ENCODE results near the gene RERG.

Gene RERG

DNA sequence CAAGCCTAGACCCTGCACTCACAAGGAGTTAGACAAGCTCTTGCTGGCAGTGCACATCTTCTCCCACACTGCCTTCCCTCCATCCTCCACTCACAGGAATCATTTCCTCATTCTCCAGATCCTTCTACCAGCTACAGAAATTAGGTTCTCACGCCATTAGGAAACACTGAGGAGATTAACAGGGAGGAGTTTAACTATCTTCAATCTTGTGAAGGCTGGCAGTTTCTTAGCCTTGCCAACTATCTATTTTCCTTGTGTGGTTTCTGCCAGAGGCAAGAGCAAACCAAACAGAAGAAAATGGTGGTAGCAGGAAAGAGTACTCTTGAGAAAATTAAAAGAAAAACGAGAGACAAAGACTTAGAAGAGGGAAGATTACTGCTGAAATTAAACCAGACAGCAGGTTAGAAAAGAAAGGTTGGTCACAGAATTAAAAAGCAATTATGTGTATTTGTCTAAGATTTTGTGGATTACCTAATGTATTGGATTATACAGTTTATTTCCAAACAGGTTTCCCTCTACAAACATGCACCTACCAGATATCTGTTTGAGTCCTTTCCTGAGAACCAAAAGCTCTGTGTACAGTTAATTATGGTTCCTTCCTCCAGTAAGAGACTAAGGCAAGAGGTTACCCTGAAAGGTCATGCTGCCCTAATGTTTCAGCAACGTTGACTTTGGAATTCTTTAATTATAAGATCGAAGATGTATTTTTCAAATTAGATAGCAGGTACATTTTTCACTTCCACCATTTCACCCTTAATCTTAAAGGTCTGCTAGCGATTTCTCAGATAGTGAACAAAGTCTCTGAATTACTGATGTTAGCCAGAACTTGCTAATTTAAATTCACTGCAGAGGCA lies 5.0 kb downstream of the RERG start:
- DNase-seq, result no peak

DNA sequence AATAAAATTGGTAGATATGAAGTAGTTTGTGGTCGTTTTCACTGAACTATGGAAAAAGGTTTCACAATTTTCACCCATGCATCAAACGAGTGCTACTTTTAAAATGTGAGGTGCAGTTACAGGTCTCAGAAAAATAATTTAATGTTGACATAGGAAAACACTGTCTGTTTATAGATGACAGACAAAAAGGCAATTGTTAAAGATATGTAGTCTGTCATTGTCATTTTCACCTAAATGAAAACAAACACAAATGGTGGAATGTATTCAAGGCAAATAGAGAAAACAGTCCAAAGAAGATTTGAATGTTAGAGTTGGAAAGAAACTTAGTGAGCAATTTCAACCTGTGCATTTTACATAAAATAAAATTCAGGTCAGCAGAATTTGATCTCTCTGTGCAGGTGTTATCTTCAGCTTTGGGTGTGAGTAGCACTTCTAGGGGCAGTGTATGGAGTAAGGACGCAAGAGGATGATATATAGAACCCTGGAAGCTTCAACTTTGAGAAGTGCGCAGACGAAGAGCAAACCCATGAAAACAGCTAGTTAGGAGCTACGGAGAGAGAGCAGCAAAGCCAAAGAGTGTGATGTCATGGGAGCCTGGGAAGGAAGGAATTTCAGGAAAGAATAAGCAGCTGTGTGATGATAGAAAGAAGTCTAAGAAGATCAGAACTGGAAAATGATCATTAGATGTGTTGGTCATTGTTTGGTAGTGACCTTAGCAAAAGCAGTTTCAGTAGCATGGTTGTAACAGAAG lies 6.2 kb downstream of the RERG start:
- DNase-seq, result no peak

DNA sequence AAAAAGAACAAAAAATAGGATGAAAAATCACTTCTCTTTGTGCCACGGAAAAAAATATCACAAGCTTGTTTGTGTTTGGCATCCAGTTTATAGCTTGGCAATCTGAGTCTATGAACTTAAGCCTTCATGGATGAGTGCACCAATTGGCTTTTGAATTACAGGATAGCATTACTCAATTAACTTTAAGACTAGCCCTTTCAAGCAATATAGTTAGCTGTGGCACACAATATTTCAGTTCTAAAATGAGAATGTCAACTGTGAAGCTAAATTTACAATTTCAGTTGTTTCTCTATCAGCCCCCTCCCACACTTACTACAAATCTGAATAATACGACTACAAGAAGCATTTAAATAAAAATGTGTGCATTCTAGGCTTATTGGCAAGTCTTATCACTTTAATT lies 8.3 kb downstream of the RERG start:
- DNase-seq, result no peak

DNA sequence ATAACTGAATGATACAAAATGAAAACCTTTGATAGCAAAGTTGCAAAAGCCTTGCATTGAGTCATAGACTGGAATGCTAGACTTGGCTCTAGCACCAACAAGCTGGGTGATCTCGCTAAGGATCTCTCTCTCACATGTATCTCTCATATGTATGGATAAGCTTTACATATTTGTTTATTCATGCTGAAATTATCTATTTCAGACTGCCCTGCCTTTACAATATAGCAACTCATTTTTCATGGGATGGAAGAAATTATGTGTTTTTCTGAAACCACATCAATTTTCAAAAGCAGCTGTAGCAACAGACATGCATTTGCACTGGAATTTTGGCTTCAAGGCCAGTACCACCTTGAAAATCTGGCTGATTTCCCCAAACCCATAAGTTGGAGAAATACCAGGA lies 11.4 kb downstream of the RERG start:
- DNase-seq, result no peak

DNA sequence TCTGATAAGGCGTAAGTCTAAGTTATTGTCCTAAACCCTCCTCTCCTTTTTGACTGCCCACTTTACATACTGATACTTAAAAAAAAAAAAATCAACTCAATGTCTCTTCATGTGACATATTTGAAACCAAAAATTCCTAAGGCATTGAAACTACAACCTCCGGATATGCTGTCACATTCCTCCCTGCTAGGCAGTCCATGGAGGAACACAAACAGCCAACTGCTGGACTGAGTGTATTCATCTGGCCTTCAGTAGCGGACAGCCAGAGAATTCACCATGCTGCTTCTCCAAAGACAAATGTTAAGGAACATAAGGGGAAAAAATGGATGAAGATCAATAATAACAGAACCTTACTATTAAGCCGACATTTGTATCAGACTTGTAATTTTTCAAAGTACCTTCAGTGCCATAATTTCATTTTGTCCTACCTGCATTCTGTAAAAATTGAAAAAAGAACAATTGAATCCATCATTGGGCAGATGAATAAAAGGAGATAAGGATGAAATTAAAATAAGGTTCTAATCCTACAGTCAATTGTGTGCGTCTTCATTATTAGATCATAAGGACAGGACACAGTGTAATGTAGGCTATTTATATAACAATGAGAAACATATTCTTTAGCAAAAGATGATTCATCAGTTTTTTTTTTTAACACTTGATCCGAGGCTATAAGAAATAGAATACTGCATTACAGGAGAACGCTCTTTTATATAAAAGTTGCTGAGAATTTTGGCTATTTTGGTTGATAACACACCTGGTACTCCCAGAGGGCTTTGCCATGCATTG lies 12.2 kb downstream of the RERG start:
- DNase-seq, result no peak

DNA sequence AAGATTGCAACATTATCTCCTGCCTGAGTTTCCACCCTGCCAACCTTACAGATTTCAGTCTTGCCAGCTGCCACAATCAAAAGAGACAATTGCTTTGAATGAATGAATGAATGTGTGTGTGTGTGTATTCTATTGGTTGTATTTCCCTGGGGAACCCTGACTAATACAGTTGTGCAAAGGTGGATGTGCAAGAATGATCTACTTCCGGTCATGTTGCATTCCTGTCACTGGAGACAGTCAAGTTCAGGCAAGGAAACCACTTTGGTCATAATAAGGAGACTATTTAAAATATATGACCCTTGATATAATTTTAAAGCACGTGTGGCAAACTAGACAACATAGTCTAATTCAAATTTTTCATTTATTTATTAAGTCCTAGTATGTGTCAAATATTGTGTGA lies 13.1 kb downstream of the RERG start:
- DNase-seq, result no peak

DNA sequence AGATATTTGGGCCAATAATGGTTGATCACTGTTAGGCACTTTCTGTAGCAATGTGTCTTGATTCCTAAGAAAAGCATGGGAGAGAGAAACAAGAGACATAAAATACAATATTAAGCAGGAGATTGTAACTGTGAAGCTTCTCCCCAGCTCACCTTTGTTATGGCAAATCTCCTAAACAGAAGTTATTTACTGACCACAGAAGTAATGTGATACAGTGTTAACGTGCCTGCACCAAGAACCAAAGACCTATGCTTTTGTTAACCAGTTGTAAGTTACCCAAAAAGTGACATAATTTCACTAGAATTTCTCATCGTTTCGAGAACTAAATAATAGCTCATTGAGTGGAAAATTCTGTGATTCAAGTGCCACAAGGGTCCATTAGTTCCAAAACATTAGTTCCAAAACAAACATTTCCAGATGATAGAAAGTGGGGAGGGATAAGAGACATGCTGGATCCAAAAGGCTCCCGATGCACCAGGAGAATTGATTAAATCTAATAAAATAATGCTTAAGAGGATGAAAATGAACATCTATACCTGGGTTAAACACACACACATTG lies 14.3 kb downstream of the RERG start:
- DNase-seq, result no peak

DNA sequence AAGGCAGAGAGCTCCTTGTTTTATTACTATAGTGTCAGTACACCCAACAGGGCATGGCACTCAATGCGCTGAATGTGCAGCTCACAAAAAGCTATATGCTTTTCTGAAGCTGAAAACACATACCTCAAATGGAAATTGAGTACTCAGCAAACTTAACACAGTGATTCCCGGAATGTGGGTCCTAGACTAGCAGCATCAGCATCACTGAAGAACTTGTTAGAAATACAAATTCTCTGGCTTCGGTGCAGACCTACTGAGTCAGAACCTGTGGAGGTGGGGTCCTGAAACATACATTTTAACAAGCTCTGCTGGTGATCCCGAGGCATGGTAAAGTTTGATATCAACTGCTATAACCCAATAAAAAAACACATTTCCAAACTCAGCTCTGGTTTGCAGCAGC lies 14.9 kb downstream of the RERG start:
- no peak for DNase-seq

DNA sequence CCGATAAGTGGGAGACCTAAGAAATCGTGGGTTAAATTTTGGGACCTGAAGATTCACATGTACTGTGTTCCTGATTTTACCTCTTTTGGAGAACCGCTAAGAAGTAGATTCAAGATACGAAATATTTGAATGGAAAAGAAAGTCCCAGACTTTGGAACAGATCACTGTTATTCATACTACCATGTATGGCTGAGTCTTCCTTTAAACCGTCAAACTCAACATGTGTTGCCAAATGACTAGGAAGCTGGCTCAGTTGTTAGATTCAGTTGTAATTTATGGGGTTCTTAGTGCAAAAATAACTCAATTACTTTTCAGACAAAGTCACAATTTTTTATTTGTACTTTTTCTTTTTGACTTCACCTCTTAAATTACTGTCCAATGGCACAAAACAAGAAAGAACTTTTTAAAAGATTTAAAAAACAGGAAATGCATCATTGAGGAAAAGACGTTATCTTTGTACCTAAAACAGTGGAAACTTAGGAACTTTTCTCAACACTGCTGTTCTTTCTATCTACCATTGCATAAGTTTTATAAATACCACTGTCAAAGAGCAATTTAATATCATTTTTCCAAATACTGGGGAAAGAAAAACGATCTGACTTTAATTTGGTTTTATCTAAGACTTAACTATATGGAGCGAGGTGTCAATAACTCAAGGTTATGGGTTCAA lies 15.7 kb downstream of the RERG start:
- no peak for DNase-seq

DNA sequence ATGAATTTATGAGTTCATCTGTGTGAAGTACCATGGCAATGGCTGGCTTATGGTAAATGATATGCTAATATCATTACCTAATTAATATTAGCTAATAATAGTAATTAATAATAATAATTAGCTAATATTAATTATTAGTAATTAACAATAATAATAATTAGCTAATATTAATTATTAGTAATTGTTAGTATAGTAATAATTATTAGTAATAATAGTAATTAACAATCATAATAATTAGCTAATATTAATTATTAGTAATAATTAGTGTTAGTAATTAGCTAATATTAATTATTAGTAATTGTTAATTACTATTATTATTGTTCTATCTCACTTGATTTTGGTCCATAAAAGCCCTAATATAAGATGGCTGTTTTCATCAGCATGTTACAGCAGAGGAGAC lies 19.8 kb downstream of the RERG start:
- DNase-seq, result no peak

DNA sequence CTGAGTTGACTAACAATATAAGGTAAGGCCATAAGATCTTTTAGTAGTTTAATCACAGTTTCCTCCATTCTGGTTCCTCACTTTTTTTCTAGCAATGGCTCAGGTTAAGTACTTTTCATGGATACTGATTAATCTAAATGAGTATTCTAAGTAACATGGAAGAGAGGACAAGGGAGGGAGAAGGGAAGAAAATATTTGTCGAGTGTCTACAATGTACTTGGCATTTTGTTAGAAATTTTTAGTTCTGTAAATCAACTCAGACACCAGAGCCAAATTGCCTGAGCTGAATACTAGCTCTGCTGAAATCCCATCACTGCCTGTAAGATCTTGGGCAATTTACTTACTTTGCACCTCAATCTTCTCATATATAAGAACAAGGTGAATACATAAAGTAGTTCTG lies 20.2 kb downstream of the RERG start:
- DNase-seq, result no peak

DNA sequence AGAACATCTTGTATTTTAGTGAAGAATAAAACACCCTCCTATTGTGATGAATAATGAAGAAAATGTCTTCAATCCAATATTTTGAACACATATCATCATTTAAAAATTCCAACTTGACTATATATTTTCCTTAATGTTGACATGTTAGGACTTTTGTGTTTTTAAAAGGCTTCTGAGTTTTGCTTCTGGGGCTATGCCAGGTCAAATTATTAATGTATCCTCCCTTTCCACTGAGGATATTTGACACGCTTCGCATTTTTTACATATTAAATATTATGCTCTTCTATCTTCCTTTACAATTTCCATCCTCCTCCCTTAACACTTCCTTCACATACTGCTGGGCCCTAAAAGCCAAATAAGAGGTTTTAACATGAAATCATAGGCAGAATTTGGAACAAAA lies 20.6 kb downstream of the RERG start:
- DNase-seq, result no peak

DNA sequence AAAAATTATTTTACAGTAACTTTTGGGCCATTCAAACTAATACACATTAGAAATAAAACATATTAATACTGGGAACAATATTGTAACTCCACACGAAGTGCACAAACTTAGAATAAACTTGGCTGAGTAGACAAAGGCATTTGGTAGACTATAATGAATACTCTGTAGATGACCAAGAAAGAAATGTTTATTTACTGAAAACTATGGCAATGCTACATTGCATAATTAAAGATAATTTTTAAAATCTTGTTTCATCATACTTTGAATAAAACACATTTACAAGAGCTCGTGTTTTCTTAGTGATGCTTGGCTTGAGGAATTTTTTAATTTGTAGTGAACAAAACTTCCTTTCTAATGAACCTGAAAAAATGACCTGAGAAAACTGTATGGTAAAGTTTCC lies 21.3 kb downstream of the RERG start:
- DNase-seq, result no peak

DNA sequence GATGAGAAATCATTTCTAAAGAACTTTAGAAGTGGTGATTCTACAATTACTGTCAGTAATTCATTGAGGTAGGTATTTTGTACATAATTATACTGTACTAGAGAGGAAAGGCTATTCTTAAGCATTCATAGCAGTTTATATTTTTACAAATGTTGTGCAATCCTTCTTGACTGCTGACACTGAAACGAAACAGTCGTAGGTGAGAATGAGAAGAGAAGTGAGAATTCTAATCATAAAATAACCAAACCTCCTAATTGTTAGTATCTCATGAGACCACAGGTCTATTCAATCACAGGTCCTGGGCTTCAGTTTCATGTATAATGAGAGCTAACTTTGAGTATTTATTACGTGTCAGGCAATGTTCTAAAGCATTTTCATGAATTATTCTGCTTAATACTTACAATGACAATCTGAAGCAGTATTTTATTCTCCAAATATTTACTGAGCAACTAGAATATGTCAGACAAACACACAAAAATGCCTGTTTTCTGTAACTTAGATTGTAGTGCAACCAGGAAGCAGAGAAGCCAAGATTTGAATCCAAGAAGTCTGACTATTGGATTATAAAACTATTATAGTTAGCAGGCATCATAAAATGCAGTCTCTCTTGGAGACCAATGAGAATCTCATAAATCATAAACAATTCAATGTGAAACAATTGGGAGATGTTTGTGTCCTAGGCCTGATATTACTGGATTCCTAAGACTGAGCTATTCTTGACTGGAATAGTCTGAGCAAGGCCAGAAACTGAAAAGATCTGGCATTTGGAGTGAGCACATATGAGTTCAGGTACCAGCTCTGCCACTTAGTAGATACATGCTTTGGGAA lies 24.3 kb downstream of the RERG start:
- DNase-seq, result no peak

DNA sequence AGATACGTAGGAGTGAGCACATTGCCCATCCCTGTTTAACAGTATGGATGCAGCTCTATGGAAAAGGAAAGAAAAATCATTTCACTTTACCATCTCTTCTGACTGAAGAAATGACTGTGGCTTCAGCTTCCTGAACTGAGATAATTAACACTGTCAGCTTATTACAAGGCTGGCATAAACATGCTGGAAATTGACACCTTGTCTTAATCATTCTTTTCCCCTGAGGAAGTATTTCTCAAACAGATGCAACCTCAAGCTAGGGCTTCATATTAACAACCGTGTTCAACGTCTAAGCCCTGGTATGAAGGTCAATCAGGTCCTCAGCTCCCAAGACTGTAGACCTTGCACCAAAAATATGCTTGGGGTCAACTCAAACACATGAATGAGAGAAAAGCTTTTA lies 25.0 kb downstream of the RERG start:
- DNase-seq, result no peak

DNA sequence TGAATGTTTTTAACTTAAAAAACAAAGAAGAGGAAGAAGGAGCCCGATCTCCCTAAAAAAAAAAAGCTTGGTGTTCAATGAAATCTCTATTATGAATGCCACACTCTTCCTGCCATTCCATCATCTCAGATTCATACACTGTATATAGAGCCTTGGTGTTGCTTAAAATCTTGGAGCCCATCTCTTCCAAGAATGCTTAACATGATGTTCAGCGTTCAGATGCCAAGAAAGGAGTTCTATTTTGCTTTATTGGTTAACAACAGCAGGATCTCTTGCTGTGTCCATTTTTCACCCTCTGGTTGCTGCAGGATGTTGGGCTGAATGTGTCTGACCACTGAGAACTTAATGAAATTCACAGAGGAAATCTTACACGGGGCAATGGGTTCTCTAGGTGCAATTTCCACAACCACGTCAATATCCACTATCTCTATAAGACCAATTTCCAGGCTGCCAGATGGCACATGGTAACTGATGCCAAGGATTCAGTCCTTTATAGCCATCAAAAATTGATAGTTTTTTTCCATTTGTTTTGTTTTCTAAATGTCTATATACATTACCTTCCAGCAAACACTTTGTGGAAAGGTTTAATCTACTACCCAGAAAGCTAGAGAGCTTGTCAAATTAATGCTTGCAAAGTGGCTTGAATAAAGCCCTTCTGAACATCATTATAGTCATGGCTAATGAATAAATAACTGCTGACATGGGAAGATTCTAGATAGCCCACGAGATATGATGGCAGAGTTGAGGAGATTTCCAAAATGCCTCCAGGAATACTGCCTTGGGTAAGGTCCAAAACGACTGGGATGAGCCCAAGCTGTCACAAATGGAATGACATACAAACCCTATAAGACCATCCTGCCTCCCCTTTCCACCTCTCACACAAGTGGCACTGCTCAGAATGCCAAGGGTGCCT lies 26.5 kb downstream of the RERG start:
- no peak for DNase-seq

DNA sequence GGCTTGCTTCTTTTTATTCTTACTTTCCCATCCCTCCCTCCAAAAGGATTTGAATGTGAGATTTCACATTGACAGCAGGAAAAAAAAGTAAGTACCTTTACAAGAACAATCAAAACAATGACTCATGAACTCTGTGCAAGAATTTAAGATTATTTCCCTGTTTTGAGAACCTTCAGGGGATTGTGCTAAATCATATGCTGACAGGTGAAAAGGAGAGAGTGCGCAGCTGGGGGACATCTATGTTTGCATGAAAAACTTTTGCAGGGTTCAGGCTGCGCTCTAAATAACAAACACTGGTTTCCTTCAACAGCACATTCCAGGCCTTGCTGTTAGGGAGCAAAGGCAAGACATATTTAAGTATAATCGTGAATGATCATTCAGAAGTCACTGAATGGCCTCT lies 27.3 kb downstream of the RERG start:
- no peak for DNase-seq

DNA sequence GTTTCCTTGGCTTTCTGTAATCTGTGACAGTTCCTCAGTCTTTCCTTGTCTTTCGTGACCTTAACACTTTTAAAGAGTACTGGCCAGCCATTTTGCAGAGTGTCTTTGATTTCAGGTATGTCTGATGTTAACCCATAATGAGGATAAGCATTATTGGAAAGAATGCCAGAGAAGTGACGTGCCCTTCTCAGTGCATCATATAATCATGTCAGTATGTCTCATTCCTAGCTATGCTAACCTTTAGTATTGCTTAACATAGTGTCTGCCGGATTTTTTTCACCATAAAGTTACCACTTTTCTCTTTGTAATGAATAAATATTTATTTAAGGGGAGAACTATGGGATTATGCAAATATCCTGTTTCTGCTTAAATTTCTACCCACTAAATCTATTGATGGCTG lies 28.5 kb downstream of the RERG start:
- no peak for DNase-seq

DNA sequence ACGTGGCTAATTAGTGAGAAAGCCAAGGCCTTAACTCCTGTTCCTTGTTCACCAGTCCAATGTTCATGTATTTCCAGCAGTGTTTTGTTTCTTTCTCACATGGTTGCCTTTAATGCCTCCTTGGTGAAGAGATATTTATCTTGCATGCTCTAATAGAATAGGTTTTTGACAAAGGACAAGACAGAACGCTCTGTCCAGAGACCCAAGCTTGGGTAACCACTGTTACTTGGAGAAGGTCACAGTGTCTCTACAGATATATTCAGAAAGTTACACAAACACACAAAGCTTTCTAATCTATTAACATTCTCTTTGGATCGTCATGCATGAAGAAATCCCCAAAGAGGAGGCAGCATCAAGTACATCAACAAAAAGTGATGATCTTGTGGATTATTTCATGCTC lies 33.1 kb downstream of the RERG start:
- DNase-seq, result no peak

DNA sequence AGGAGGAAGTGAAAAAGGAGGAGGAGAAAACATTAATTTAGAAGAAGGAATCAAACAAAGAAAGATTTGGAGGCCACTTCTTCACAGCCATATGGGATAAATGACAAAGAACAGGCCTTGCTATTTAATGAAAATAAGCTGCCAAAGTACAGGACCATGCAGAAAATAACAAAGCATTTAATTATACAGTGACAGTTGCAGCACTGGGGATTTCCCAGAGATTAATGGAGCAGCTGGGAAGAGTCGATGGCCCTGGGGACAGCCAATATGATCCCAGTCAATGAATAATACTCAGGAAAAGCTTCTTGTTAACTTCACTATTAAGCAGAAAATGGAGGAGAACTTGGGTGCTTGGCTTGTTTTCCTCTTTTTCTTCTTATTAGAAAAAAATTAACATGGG lies 34.6 kb downstream of the RERG start:
- no peak for DNase-seq

DNA sequence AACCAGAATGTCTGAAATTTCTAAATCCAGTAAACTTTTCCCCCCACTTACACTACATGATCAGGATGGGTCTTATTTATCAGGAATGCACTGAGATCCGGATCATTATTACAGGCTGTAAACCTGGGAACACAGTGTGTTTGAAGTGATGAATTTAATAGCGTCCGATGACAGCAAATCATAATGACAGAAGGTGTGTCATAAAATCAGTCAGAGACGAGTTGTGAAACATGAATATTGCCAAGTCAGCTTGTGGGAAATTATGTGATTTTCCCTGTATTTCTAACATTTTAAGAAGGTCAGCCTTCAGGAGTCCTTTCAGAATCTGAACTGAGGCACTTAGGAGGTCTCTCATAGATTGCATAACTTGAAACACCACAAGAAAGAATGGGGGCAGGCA lies 36.7 kb downstream of the RERG start:
- DNase-seq, result no peak
